Vagina (tissue), 2 donors: ENCODE results near the gene DKK2. TPM values are rescaled to one million over a fixed set of nuclear protein-coding genes. Genes with fewer than 3 reads are reported as not detected.
"Not testable (repeated sequence)": the region's sequence is repeated elsewhere in the genome, so short reads cannot be mapped to it uniquely, and the experiment has no call there.

Experiments used
- DNase-seq, 2 donors: peaks; one replicate each; pipeline ENCODE4 v3.0.0-alpha.2; 2017; ENCODE audit errors: extremely low spot score in 2 of 2
- H3K27ac ChIP-seq: fragments of 200-600 bp; sonication (generic); one replicate; pipeline ENCODE4 v1.5.1; 2019
- H3K27me3 ChIP-seq: fragments of 200-600 bp; sonication (generic); one replicate; pipeline ENCODE4 v1.5.1; 2019
- H3K36me3 ChIP-seq, 2 donors: fragments of 200-600 bp; sonication (generic); one replicate each; pipeline ENCODE4 v1.5.1; 2017 to 2019
- H3K4me1 ChIP-seq: fragments of 200-600 bp; sonication (generic); one replicate; pipeline ENCODE4 v1.5.1; 2019
- H3K4me3 ChIP-seq, 2 donors: fragments of 200-600 bp; sonication (generic); 1 replicate in 1 of 2; 2 replicates in 1 of 2; pipeline ENCODE4 v1.5.1; 2016 to 2019
- H3K9me3 ChIP-seq: fragments of 200-600 bp; sonication (generic); one replicate; pipeline ENCODE4 v1.5.1; 2019
- POLR2A ChIP-seq, 2 donors: fragments of 450-650 bp; IDR thresholded peaks; one replicate each; pipeline ENCODE4 v1.6.1; 2017; ENCODE audit warnings: antibody characterized with exemption in 2 of 2, mild to moderate bottlenecking in 2 of 2, moderate library complexity in 2 of 2
- POLR2AphosphoS5 ChIP-seq, 2 donors: sonication (generic); formaldehyde crosslinking; IDR thresholded peaks; one replicate each; pipeline ENCODE4 v1.9.0; 2017; ENCODE audit warnings: antibody characterized with exemption in 2 of 2, mild to moderate bottlenecking in 2 of 2, low read depth in 1 of 2; ENCODE audit not compliant: insufficient read depth in 1 of 2
- intact Hi-C: fragments of 100-400 bp; cut with DNase I; formaldehyde crosslinking; loops from one replicate; pipeline ENCODE4 v1.15.1; 2023
- total RNA-seq: library from RNA; depleted of rRNA; stranded (reverse); fragments of >200 nt; gene quantifications from one replicate; pipeline ENCODE4 v1.2.3, GENCODE V29; 2016
- TF ChIP-seq, protein P1 (sequence below), 3 experiments: fragments of 450-650 bp in 2 of 3; fragments of 200-600 bp in 1 of 3; sonication (generic) in 1 of 3; IDR thresholded peaks; one replicate each; pipeline ENCODE4 v1.5.1; 2017 to 2019; ENCODE audit warnings: antibody characterized with exemption in 3 of 3, mild to moderate bottlenecking in 2 of 3, moderate library complexity in 2 of 3

Gene DKK2
- total RNA-seq, 1 donor from 2014 or later, result 0.49 TPM

DNA sequence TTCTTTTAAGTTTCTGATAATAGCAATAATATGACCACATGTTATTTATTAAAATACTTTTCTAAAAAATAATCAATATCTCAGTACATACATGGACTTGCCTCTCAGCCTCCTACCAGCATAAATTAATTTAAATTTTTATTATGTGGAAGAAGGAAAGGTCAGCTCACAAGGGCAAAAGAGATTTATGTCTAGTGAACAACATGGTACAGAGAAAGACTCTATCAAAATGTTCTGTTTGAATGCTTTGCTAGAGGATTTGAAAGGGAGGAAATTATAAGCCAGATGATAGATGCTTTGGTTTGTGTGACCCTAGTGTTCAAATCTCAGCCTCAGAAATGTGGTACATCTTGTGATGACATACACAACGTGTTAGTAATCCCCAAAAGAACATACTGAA lies 94.3 kb downstream of the DKK2 start:
- no peak overlapping the region for H3K4me3 ChIP-seq
- no peaks in the 10 kb centered on the region for H3K4me1 ChIP-seq
- H3K27me3 ChIP-seq, result no peaks in the 10 kb centered on the region
- intact Hi-C loops, result no loop called here
- H3K27ac ChIP-seq, result no peak overlapping the region
- H3K36me3 ChIP-seq, result no peaks in the 10 kb centered on the region
- no peak for DNase-seq
- TF ChIP-seq POLR2A (IDR thresholded peaks at IDR 0.05) (no peak), POLR2AphosphoS5 (IDR thresholded peaks at IDR 0.05; ENCODE audit: insufficient read depth in 1 of 2, low read depth in 1 of 2) (no peak)
- TF ChIP-seq, protein P1, sequence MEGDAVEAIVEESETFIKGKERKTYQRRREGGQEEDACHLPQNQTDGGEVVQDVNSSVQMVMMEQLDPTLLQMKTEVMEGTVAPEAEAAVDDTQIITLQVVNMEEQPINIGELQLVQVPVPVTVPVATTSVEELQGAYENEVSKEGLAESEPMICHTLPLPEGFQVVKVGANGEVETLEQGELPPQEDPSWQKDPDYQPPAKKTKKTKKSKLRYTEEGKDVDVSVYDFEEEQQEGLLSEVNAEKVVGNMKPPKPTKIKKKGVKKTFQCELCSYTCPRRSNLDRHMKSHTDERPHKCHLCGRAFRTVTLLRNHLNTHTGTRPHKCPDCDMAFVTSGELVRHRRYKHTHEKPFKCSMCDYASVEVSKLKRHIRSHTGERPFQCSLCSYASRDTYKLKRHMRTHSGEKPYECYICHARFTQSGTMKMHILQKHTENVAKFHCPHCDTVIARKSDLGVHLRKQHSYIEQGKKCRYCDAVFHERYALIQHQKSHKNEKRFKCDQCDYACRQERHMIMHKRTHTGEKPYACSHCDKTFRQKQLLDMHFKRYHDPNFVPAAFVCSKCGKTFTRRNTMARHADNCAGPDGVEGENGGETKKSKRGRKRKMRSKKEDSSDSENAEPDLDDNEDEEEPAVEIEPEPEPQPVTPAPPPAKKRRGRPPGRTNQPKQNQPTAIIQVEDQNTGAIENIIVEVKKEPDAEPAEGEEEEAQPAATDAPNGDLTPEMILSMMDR (IDR thresholded peaks at IDR 0.05), result no peak
- no peaks in the 10 kb centered on the region for H3K9me3 ChIP-seq

DNA sequence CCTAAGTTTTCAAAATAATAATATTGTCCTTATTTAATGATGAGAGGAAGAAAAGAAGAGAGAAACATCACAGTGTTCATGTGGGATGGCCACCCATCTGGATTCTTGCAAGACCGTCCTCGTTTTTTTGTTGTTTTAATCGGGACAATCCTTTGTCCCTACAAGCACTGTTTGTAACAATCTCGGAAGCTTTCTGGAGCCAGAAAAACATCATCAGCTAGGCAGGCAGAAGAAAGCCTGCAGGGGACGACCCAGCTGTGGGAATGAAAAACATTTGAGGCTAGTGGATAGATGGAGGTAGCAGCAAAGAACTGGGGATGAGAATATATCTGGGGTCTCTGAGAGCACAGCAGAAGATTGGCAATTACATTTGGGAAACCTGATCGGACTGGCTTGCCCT lies 105.6 kb downstream of the DKK2 start:
- intact Hi-C loops, result no loop called here
- no peaks in the 10 kb centered on the region for H3K4me1 ChIP-seq
- no peaks in the 10 kb centered on the region for H3K9me3 ChIP-seq
- no peak overlapping the region for H3K4me3 ChIP-seq
- no peak overlapping the region for H3K27ac ChIP-seq
- no peaks in the 10 kb centered on the region for H3K27me3 ChIP-seq
- TF ChIP-seq POLR2A (IDR thresholded peaks at IDR 0.05), result no peak
- TF ChIP-seq, protein P1 (IDR thresholded peaks at IDR 0.05), result no peak
- no peak for TF ChIP-seq POLR2AphosphoS5 (IDR thresholded peaks at IDR 0.05; ENCODE audit: insufficient read depth in 1 of 2, low read depth in 1 of 2)
- DNase-seq, result no peak
- H3K36me3 ChIP-seq, result no peaks in the 10 kb centered on the region

DNA sequence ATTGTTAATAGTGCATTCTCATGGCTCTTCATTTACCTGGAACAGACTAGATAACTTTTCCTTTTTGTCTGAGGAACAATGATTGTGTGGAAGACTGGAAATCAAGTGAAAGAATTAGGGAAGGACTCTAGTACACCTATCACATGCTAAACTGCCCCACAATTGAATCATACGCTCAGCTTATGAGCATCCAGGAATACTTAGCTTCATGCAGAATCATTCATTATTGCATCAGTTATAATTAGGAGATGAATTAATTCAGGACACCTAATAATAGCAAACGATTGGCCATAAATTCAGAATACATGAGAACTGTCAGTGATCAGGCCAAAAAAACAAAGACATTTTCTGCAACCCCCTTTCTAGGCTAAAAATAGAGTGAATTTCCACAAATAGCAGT lies 106.9 kb downstream of the DKK2 start:
- Histone ChIP-seq H3K4me3 (no peak overlapping the region), H3K36me3 (no peaks in the 10 kb centered on the region), H3K27ac (no peak overlapping the region), H3K4me1 (no peaks in the 10 kb centered on the region), H3K9me3 (no peaks in the 10 kb centered on the region), H3K27me3 (no peaks in the 10 kb centered on the region)
- DNase-seq, result no peak
- TF ChIP-seq POLR2AphosphoS5 (IDR thresholded peaks at IDR 0.05; ENCODE audit: insufficient read depth in 1 of 2, low read depth in 1 of 2), result no peak
- TF ChIP-seq, protein P1 (IDR thresholded peaks at IDR 0.05), result no peak
- no peak for TF ChIP-seq POLR2A (IDR thresholded peaks at IDR 0.05)
- intact Hi-C loops, result no loop called here

DNA sequence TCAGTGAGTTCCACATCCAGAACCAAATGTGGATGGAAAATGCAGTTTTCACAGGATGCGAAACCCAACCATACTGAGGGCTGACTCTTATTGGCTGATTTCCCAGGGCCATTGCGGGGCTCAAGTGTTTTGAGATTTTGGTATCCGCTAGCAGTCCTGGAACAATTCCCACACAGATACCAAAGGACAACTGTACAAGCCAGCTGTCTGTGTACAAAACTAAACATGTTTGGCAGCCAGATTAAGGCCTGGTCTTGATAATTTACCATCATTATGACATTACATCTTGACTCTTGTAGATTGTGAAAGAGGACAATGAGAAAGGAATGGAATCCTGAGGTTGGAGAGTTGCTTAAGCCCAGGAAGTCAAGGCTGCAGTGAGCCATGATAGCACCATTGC lies 121.9 kb downstream of the DKK2 start:
- H3K36me3 ChIP-seq, result no peaks in the 10 kb centered on the region
- no peaks in the 10 kb centered on the region for H3K9me3 ChIP-seq
- H3K4me1 ChIP-seq, result no peaks in the 10 kb centered on the region
- no peak overlapping the region for H3K4me3 ChIP-seq
- TF ChIP-seq POLR2A (IDR thresholded peaks at IDR 0.05), result no peak
- TF ChIP-seq, protein P1 (IDR thresholded peaks at IDR 0.05), result no peak
- TF ChIP-seq POLR2AphosphoS5 (IDR thresholded peaks at IDR 0.05; ENCODE audit: insufficient read depth in 1 of 2, low read depth in 1 of 2), result no peak
- DNase-seq, result no peak
- H3K27me3 ChIP-seq, result no peaks in the 10 kb centered on the region
- intact Hi-C loops, result no loop called here
- no peak overlapping the region for H3K27ac ChIP-seq

DNA sequence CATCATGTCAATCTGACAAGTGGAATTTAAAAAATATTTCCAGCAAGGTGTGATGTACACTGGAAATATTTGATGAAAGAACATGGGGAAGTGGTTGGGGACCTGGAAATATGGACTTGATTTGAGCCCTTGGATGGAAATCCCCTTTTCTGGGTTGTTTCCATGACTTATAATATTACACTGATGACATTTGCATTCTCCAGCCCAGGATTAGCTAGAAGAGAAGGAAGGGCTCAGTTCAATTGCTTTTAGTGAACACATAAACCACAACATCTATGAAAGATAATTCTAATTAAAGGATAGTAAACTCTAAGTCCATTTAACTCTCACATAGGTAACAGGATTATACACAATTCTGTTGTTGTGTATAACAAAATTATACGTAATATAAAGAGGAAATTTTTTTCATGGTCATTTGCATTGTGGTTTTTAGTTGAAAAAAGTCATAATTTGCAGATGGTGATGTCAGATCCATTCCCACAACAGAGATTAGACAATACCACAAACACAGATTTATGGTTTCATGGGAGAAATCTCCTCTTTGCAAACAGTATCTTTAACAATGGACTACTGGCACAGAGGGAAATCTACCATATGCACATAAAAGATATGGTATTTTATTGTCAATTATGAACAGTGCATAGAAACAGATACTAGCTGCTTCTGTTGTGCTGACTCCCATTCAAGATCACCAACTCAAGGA lies 126.5 kb downstream of the DKK2 start:
- Histone ChIP-seq H3K4me3 (no peak overlapping the region), H3K27me3 (no peaks in the 10 kb centered on the region), H3K36me3 (no peaks in the 10 kb centered on the region), H3K27ac (no peak overlapping the region), H3K4me1 (no peaks in the 10 kb centered on the region), H3K9me3 (no peaks in the 10 kb centered on the region)
- no peak for DNase-seq
- intact Hi-C loops, result no loop called here
- TF ChIP-seq, protein P1 (IDR thresholded peaks at IDR 0.05), result no peak
- TF ChIP-seq POLR2AphosphoS5 (IDR thresholded peaks at IDR 0.05; ENCODE audit: insufficient read depth in 1 of 2, low read depth in 1 of 2) (no peak), POLR2A (IDR thresholded peaks at IDR 0.05) (no peak)

DNA sequence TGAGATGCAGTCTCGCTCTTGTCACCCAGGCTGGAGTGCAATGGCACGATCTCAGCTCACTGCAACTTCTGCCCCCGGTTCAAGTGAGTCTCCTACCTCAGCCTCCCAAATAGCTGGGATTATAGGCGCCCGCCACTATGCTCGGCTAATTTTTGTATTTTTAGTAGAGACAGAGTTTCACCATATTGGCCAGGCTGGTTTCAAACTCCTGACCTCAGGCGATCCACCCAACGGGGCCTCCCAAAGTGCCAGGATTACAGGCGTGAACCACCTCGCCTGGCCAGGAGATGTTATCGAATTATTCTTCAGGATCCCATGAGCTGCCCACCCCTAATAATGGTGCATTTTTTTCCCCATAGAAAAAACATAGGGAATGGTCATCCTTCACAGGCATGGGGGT lies 128.1 kb downstream of the DKK2 start:
- intact Hi-C loops, result not testable (repeated sequence)

More for the DNA sequence above, 128.1 kb downstream of the DKK2 start:
- not testable (repeated sequence) for DNase-seq, H3K4me1 ChIP-seq, H3K27ac ChIP-seq, H3K4me3 ChIP-seq, H3K9me3 ChIP-seq, H3K36me3 ChIP-seq, H3K27me3 ChIP-seq
